SK-N-SH (cell line): Measurements from ENCODE around the gene PARP15. TPM values are rescaled to one million over a fixed set of nuclear protein-coding genes. Genes with fewer than 3 reads are reported as not detected.

Source experiments
- CTCF ChIA-PET: fragments of 300-600, 350-600 bp; formaldehyde crosslinking; extraction: SDS; loops from one replicate; lab custom pipeline; 2021; lab: Yijun Ruan, JAX
- POLR2A ChIA-PET: fragments of 350-600 bp; sonication (Branson Sonifier 250); formaldehyde crosslinking; extraction: SDS; loops from one replicate; lab custom pipeline; 2020; ENCODE audit warnings: antibody characterized with exemption, inconsistent platforms; lab: Yijun Ruan, JAX
- DNase-seq: peaks from one replicate; pipeline ENCODE4 v3.0.0; 2012
- H2AFZ ChIP-seq: fragments of 200-600 bp; sonication (generic); 2 replicates; pipeline ENCODE4 v1.8.1; 2016; ENCODE audit warnings: antibody characterized with exemption, mild to moderate bottlenecking, low read depth
- H3F3A ChIP-seq: fragments of 200-600 bp; sonication (generic); replicated peaks from 2 replicates; pipeline ENCODE3; 2016; ENCODE audit warnings: antibody characterized with exemption, mild to moderate bottlenecking; ENCODE audit not compliant: insufficient read depth
- H3K27ac ChIP-seq, 2 experiments: fragments of 200-500 bp in 1 of 2; fragments of 200-600 bp in 1 of 2; sonication (Bioruptor generic) in 1 of 2; sonication (generic), shearing (Covaris generic) in 1 of 2; 2 replicates each; pipeline versions ENCODE4 v1.5.1 to v1.6.1; 2014 to 2016; ENCODE audit warnings: low read depth in 2 of 2, inconsistent platforms in 1 of 2, low read length in 1 of 2, mild to moderate bottlenecking in 1 of 2, mixed read lengths in 1 of 2
- H3K27me3 ChIP-seq: fragments of 200-600 bp; sonication (generic), shearing (Covaris generic); 2 replicates; pipeline ENCODE4 v1.6.1; 2016; ENCODE audit warnings: mixed run types; ENCODE audit not compliant: insufficient read depth
- H3K36me3 ChIP-seq, 2 experiments: fragments of 200-500 bp in 1 of 2; fragments of 200-600 bp in 1 of 2; sonication (Bioruptor generic) in 1 of 2; sonication (generic) in 1 of 2; replicated peaks in 1 of 2; 2 replicates each; pipeline versions ENCODE3 to v1.5.1; 2014 to 2016; ENCODE audit warnings: low read length in 1 of 2, mild to moderate bottlenecking in 1 of 2; ENCODE audit not compliant: insufficient read depth in 2 of 2, control insufficient read depth in 1 of 2
- H3K4me1 ChIP-seq, 2 experiments: fragments of 200-500 bp in 1 of 2; fragments of 200-600 bp in 1 of 2; sonication (Bioruptor generic) in 1 of 2; sonication (generic), shearing (Covaris generic) in 1 of 2; 2 replicates each; pipeline versions ENCODE4 v1.5.1 to v1.6.1; 2014 to 2016; ENCODE audit warnings: low read depth in 1 of 2, low read length in 1 of 2, mixed run types in 1 of 2; ENCODE audit not compliant: insufficient read depth in 2 of 2, control insufficient read depth in 1 of 2
- H3K4me2 ChIP-seq: fragments of 200-600 bp; sonication (generic), shearing (Covaris generic); 2 replicates; pipeline ENCODE4 v1.6.1; 2017; ENCODE audit warnings: mixed run types
- H3K4me3 ChIP-seq, 2 experiments: fragments of 200-500 bp in 1 of 2; fragments of 200-600 bp in 1 of 2; sonication (Bioruptor generic) in 1 of 2; sonication (generic), shearing (Covaris generic) in 1 of 2; 2 replicates each; pipeline versions ENCODE4 v1.5.1 to v1.8.1; 2014 to 2016; ENCODE audit warnings: low read depth in 2 of 2, inconsistent platforms in 1 of 2, low read length in 1 of 2, mild to moderate bottlenecking in 1 of 2, mixed read lengths in 1 of 2, moderate library complexity in 1 of 2
- H3K79me2 ChIP-seq: fragments of 200-600 bp; sonication (generic); 2 replicates; pipeline ENCODE4 v1.8.1; 2017; ENCODE audit warnings: mild to moderate bottlenecking; ENCODE audit not compliant: insufficient read depth
- H3K9ac ChIP-seq: fragments of 200-600 bp; sonication (generic); 2 replicates; pipeline ENCODE4 v1.6.1; 2017; ENCODE audit warnings: mixed run types
- H3K9me2 ChIP-seq: fragments of 200-600 bp; sonication (generic); 2 replicates; pipeline ENCODE4 v1.6.1; 2017; ENCODE audit warnings: mixed run types
- H3K9me3 ChIP-seq: fragments of 200-600 bp; sonication (generic); 2 replicates; pipeline ENCODE4 v1.6.1; 2017; ENCODE audit warnings: mixed run types, mild to moderate bottlenecking, moderate library complexity
- H4K20me1 ChIP-seq: fragments of 200-600 bp; sonication (generic); 2 replicates; pipeline ENCODE4 v1.6.1; 2017; ENCODE audit warnings: mild to moderate bottlenecking, mixed run types; ENCODE audit not compliant: insufficient read depth
- CHD2 ChIP-seq: fragments of 150-350 bp; IDR thresholded peaks from 2 replicates; pipeline ENCODE4 v1.6.1; 2018; ENCODE audit warnings: low read length; ENCODE audit not compliant: partially characterized antibody
- EP300 ChIP-seq, 2 experiments: IDR thresholded peaks; 2 replicates each; pipeline versions ENCODE4 v1.4.0 to v1.6.1; 2012; ENCODE audit warnings: borderline replicate concordance in 1 of 2, low read depth in 1 of 2, low read length in 1 of 2
- FOSL2 ChIP-seq: IDR thresholded peaks from 2 replicates; pipeline ENCODE4 v1.4.0; 2012; ENCODE audit warnings: low read depth, mild to moderate bottlenecking, moderate library complexity, borderline replicate concordance
- FOXJ3 ChIP-seq: sonication (generic); formaldehyde crosslinking; IDR thresholded peaks from 2 replicates; pipeline ENCODE4 v1.5.1; 2020; ENCODE audit warnings: mild to moderate bottlenecking, missing genetic modification reagents
- GATA2 ChIP-seq: sonication (generic); formaldehyde crosslinking; IDR thresholded peaks from 2 replicates; pipeline ENCODE4 v1.5.0; 2020; ENCODE audit warnings: mild to moderate bottlenecking, missing genetic modification reagents
- IRF3 ChIP-seq: fragments of 150-350 bp; IDR thresholded peaks from 2 replicates; pipeline ENCODE4 v1.6.1; 2016; ENCODE audit warnings: mild to moderate bottlenecking, low read depth, low read length
- MAX ChIP-seq: IDR thresholded peaks from 2 replicates; pipeline ENCODE4 v1.4.0; 2012; ENCODE audit warnings: low read depth
- NRF1 ChIP-seq: IDR thresholded peaks from 2 replicates; pipeline ENCODE4 v1.6.1; 2012; ENCODE audit warnings: low read depth, mild to moderate bottlenecking, low read length
- PBX3 ChIP-seq: IDR thresholded peaks from 2 replicates; pipeline ENCODE4; 2012
- POLR2AphosphoS5 ChIP-seq: IDR thresholded peaks from 2 replicates; pipeline ENCODE4 v1.6.1; 2012; ENCODE audit warnings: low read depth, low read length
- RAD21 ChIP-seq: IDR thresholded peaks from 2 replicates; pipeline ENCODE4 v1.6.1; 2012; ENCODE audit warnings: mild to moderate bottlenecking, low read length
- RFX5 ChIP-seq: IDR thresholded peaks from 2 replicates; pipeline ENCODE4 v1.6.1; 2012; ENCODE audit warnings: mild to moderate bottlenecking, improper control_type of control experiment, low read length
- RXRA ChIP-seq: IDR thresholded peaks from 2 replicates; pipeline ENCODE4 v1.4.0; 2012; ENCODE audit warnings: low read depth, mild to moderate bottlenecking, borderline replicate concordance
- TCF12 ChIP-seq: IDR thresholded peaks from 2 replicates; pipeline ENCODE4 v1.4.0; 2012
- TEAD4 ChIP-seq: IDR thresholded peaks from 2 replicates; pipeline ENCODE4 v1.4.0; 2012; ENCODE audit warnings: mild to moderate bottlenecking, borderline replicate concordance; ENCODE audit not compliant: insufficient read depth
- USF1 ChIP-seq: IDR thresholded peaks from 2 replicates; pipeline ENCODE4 v1.4.0; 2012; ENCODE audit warnings: low read depth, borderline replicate concordance
- USF2 ChIP-seq: fragments of 150-350 bp; IDR thresholded peaks from 2 replicates; pipeline ENCODE4 v1.6.1; 2017; ENCODE audit warnings: antibody characterized with exemption, low read length, low read depth, borderline replicate concordance
- YY1 ChIP-seq: IDR thresholded peaks from 2 replicates; pipeline ENCODE4 v1.4.0; 2012; ENCODE audit warnings: low read depth, mild to moderate bottlenecking
- WGBS: methylation state at CpG from one replicate; pipeline ENCODE4 v1.1.6; 2017; ENCODE audit warnings: low lambda C conversion rate; 5-methylcytosine and 5-hydroxymethylcytosine counted together
- polyA plus RNA-seq, 3 experiments: library from polyadenylated mRNA; depleted of rRNA; stranded (reverse); fragments of >200 nt; gene quantifications; 2 replicates each; pipeline ENCODE4 v1.2.3, GENCODE V29; 2012

PARP15 gene
- polyA plus RNA-seq, 1 of the 3 experiments (the other 2 are of a cell fraction) = not detected

- no peak for TF ChIP-seq MAX
- TF ChIP-seq YY1 = no peak
- TF ChIP-seq TCF12 = no peak
- no peak for TF ChIP-seq RAD21
- no peak for TF ChIP-seq IRF3
- no peak for TF ChIP-seq RXRA
- no peaks in the 10 kb centered on the region for H3K79me2 ChIP-seq
- H3K27me3 ChIP-seq = no peaks in the 10 kb centered on the region
- ChIA-PET POLR2A (no interaction called here), CTCF (interaction anchor here (0.7 kb wide), 1 partner anchor 597 kb away, joined by 3 read pairs; no protein-coding TSS in a partner anchor)
- H3K4me2 ChIP-seq = no peak overlapping the region
- H3K4me3 ChIP-seq = no peak overlapping the region
- DNase-seq = no peak
- no peaks in the 10 kb centered on the region for H3F3A ChIP-seq
- no peaks in the 10 kb centered on the region for H3K9me3 ChIP-seq
- no peaks in the 10 kb centered on the region for H3K36me3 ChIP-seq
- H4K20me1 ChIP-seq = no peaks in the 10 kb centered on the region
- H2AFZ ChIP-seq = no peak overlapping the region
- 57% methylated on average over 2 of the region's 2 CpGs for WGBS
- H3K4me1 ChIP-seq = peaks cover 0 to 11% of the 10 kb centered on the region in 2 experiments; a peak in 2 of 4 replicates
- H3K9ac ChIP-seq = no peak overlapping the region
- no peak overlapping the region for H3K27ac ChIP-seq
- H3K9me2 ChIP-seq = no peaks in the 10 kb centered on the region
Measured at GRCh38 chr3:122662505-122662904, 85.1 kb downstream of the PARP15 start.

GRCh38 chr3:122665226-122665786 is 87.9 kb downstream of the PARP15 start:
- Histone ChIP-seq H3K27me3 (no peaks in the 10 kb centered on the region), H3K9ac (no peak overlapping the region), H3K4me2 (no peak overlapping the region), H3K9me2 (no peaks in the 10 kb centered on the region), H3K79me2 (no peaks in the 10 kb centered on the region), H4K20me1 (no peaks in the 10 kb centered on the region), H2AFZ (no peak overlapping the region), H3K27ac (peak overlapping the region in 1 of 2 experiments; percentile 16; a peak in 1 of 4 replicates), H3K4me3 (no peak overlapping the region), H3K36me3 (no peaks in the 10 kb centered on the region), H3K4me1 (peaks cover 0 to 9% of the 10 kb centered on the region in 2 experiments; a peak in 2 of 4 replicates), H3F3A (no peaks in the 10 kb centered on the region), H3K9me3 (no peaks in the 10 kb centered on the region)
- peak; percentile 30 for DNase-seq
- TF ChIP-seq RXRA = no peak
- peak; percentile 52 for TF ChIP-seq GATA2 (CRISPR knock-in tag)
- TF ChIP-seq RFX5 = 0 out of 2 replicates have a peak, but pooled peaks have one; percentile 22
- TF ChIP-seq EP300 (IDR thresholded peaks at IDR 0.05; ENCODE audit: borderline replicate concordance in 1 of 2, low read depth in 1 of 2, low read length in 1 of 2) = peak in 1 of 2 experiments; percentile 44; a peak in 1 of 4 replicates
- 27% methylated on average over 4 of the region's 4 CpGs for WGBS
- CTCF ChIA-PET = interaction anchor here (1.0 to 2.5 kb wide), 3 partner anchors 14 to 281 kb away, joined by 3 to 13 read pairs (median 3); no protein-coding TSS in a partner anchor
- POLR2A ChIA-PET = interaction anchor here (0.9 kb wide), 1 partner anchor 39 kb away, joined by 3 read pairs; no protein-coding TSS in a partner anchor

- H3K9ac ChIP-seq = no peak overlapping the region
- H3K9me3 ChIP-seq = no peaks in the 10 kb centered on the region
- H3K27me3 ChIP-seq = no peaks in the 10 kb centered on the region
- no peaks in the 10 kb centered on the region for H3K79me2 ChIP-seq
- H3K36me3 ChIP-seq = no peaks in the 10 kb centered on the region
- no peak for DNase-seq
- TF ChIP-seq NRF1 (no peak), PBX3 (no peak), EP300 (IDR thresholded peaks at IDR 0.05; ENCODE audit: borderline replicate concordance in 1 of 2, low read depth in 1 of 2, low read length in 1 of 2) (no peak), CHD2 (no peak), POLR2AphosphoS5 (no peak), TEAD4 (no peak), FOXJ3 (CRISPR knock-in tag) (no peak), USF2 (no peak), YY1 (no peak), FOSL2 (no peak), USF1 (no peak)
- TF ChIP-seq, all 33 proteins: peak for 0
- H3K9me2 ChIP-seq = no peaks in the 10 kb centered on the region
- ChIA-PET CTCF (interaction anchor here (1.0 to 2.5 kb wide), 3 partner anchors 13 to 281 kb away, joined by 3 to 13 read pairs (median 3); no protein-coding TSS in a partner anchor), POLR2A (no interaction called here)
- no peaks in the 10 kb centered on the region for H3F3A ChIP-seq
- H4K20me1 ChIP-seq = no peaks in the 10 kb centered on the region
- H3K4me3 ChIP-seq = no peak overlapping the region
- peaks cover 0 to 9% of the 10 kb centered on the region in 2 experiments; a peak in 2 of 4 replicates for H3K4me1 ChIP-seq
- H3K4me2 ChIP-seq = no peak overlapping the region
- no peak overlapping the region for H2AFZ ChIP-seq
- H3K27ac ChIP-seq = no peak overlapping the region
Measured at GRCh38 chr3:122665881-122666280, 88.4 kb downstream of the PARP15 start.
